Spleen (tissue), 7 donors: ENCODE results near the gene C3orf22.

Experiments used
- POLR2A ChIP-seq, 3 donors: fragments of 450-650 bp; IDR thresholded peaks; one replicate each; pipeline ENCODE4 v1.5.1; 2017; ENCODE audit warnings: antibody characterized with exemption in 3 of 3, mild to moderate bottlenecking in 1 of 3
- TF ChIP-seq, protein P1 (sequence below), 11 experiments: fragments of 200-600 bp in 7 of 11; fragments of 450-650 bp in 4 of 11; sonication (generic) in 4 of 11; IDR thresholded peaks in 8 of 11; conservative IDR thresholded peaks in 3 of 11; 1 replicate in 7 of 11; 2 replicates in 4 of 11; pipeline versions ENCODE4 v1.4.0 to v1.8.0; 2016 to 2021; ENCODE audit warnings: antibody characterized with exemption in 11 of 11, inconsistent platforms in 4 of 11, mild to moderate bottlenecking in 1 of 11
- donor health status: DM: no; HTN: no; CAD: no; lungs with moderate emphysema.
- donor health status: DM: no; HTN: no; CAD: no.
- donor health status: DM: no; HTN: no; CAD: no.

GRCh38 chr3:126511291-126511690, 47.4 kb downstream of the C3orf22 start:
- TF ChIP-seq, protein P1, sequence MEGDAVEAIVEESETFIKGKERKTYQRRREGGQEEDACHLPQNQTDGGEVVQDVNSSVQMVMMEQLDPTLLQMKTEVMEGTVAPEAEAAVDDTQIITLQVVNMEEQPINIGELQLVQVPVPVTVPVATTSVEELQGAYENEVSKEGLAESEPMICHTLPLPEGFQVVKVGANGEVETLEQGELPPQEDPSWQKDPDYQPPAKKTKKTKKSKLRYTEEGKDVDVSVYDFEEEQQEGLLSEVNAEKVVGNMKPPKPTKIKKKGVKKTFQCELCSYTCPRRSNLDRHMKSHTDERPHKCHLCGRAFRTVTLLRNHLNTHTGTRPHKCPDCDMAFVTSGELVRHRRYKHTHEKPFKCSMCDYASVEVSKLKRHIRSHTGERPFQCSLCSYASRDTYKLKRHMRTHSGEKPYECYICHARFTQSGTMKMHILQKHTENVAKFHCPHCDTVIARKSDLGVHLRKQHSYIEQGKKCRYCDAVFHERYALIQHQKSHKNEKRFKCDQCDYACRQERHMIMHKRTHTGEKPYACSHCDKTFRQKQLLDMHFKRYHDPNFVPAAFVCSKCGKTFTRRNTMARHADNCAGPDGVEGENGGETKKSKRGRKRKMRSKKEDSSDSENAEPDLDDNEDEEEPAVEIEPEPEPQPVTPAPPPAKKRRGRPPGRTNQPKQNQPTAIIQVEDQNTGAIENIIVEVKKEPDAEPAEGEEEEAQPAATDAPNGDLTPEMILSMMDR (IDR thresholded peaks at IDR 0.05 in 8 of 11, conservative IDR thresholded peaks at IDR 0.05 in 3 of 11) = no peak
- no peak for TF ChIP-seq POLR2A (IDR thresholded peaks at IDR 0.05)
